Kidney (tissue), 14 donors: ENCODE data around the gene PLD4. TPM values are rescaled to one million over a fixed set of nuclear protein-coding genes. Genes with fewer than 3 reads are reported as not detected.
A peak's percentile ranks its signal among the peaks of the same experiment; 100 is the strongest.
"Not testable (repeated sequence)": the region's sequence is repeated elsewhere in the genome, so short reads cannot be mapped to it uniquely, and the experiment has no call there.

ENCODE experiments used
- DNase-seq, 5 donors: peaks; one replicate each; pipeline ENCODE4 v3.0.0-alpha.2; 2013 to 2020
- FAIRE-seq: peaks from 2 replicates; lab custom pipeline; 2012; peaks lifted over from hg19 to GRCh38; lab: Jason Lieb, UNC
- H3K27ac ChIP-seq, 2 donors: one replicate each; pipeline ENCODE4 v1.7.0; 2013; ENCODE audit warnings: low read depth in 2 of 2, low read length in 2 of 2, inconsistent platforms in 1 of 2
- H3K27me3 ChIP-seq: one replicate; pipeline ENCODE4 v1.7.1; 2013; ENCODE audit warnings: low read length, inconsistent platforms; ENCODE audit not compliant: control insufficient read depth, insufficient read depth
- H3K36me3 ChIP-seq, 3 donors: one replicate each; pipeline versions ENCODE4 v1.7.0 to v1.7.1; 2013; ENCODE audit warnings: low read length in 3 of 3, control low read depth in 1 of 3, inconsistent platforms in 1 of 3; ENCODE audit not compliant: insufficient read depth in 3 of 3, control insufficient read depth in 2 of 3
- H3K4me1 ChIP-seq, 3 donors: one replicate each; pipeline versions ENCODE4 v1.7.0 to v1.7.1; 2013; ENCODE audit warnings: low read length in 3 of 3, inconsistent platforms in 1 of 3, low read depth in 1 of 3; ENCODE audit not compliant: control insufficient read depth in 2 of 3, insufficient read depth in 2 of 3
- H3K4me3 ChIP-seq, 3 donors: one replicate each; pipeline versions ENCODE4 v1.7.0 to v1.8.1; 2013; ENCODE audit warnings: low read length in 3 of 3, control low read depth in 1 of 3, inconsistent platforms in 1 of 3
- H3K9ac ChIP-seq, 3 donors: one replicate each; pipeline versions ENCODE4 v1.7.0 to v1.7.1; 2013; ENCODE audit warnings: low read length in 3 of 3, control low read depth in 1 of 3, inconsistent platforms in 1 of 3
- H3K9me3 ChIP-seq, 3 donors: one replicate each; pipeline versions ENCODE4 v1.7.0 to v1.7.1; 2013; ENCODE audit warnings: low read length in 3 of 3, control low read depth in 1 of 3, inconsistent platforms in 1 of 3; ENCODE audit not compliant: control insufficient read depth in 2 of 3, insufficient read depth in 1 of 3
- intact Hi-C: fragments of 100-400 bp; cut with DNase I; formaldehyde crosslinking; loops from one replicate; pipeline ENCODE4 v1.11.1; 2022
- polyA plus RNA-seq: library from polyadenylated mRNA; stranded (reverse); fragments of 350-450 nt; fragmentation: Illumina TruSeq; extraction: RNeasy Lipid Tissue Mini Kit (QIAGEN cat#74804); gene quantifications from one replicate; pipeline ENCODE4 v1.2.3, GENCODE V29; 2014; ENCODE audit warnings: low read depth, low replicate concordance; ENCODE audit not compliant: insufficient read depth
- total RNA-seq: library from RNA; stranded (reverse); fragmentation: NEBNext Ultra II Directional; extraction: Animal tissue kit (Norgen Biotek cat#: 25700); gene quantifications from one replicate; pipeline ENCODE4 v1.2.1, GENCODE V29; 2021
- TF ChIP-seq, protein P1 (sequence below): IDR thresholded peaks from 3 replicates; pipeline ENCODE4 v1.5.1; 2012; ENCODE audit warnings: mild to moderate bottlenecking, moderate library complexity, borderline replicate concordance; ENCODE audit not compliant: insufficient read depth; ENCODE audit errors: extremely low read depth
- donor health status: control.
- donor health status: control.
- donor health status: control.
- donor health status: control.
- donor health status: control.
- donor health status: DM: yes; HTN: yes; CAD: no.
- donor health status: Normal renal cell carcinoma (clear cell type).

Gene PLD4
- total and polyA plus RNA-seq, 2 donors from 2014 or later = 3.2 TPM; not detected in 1

DNA sequence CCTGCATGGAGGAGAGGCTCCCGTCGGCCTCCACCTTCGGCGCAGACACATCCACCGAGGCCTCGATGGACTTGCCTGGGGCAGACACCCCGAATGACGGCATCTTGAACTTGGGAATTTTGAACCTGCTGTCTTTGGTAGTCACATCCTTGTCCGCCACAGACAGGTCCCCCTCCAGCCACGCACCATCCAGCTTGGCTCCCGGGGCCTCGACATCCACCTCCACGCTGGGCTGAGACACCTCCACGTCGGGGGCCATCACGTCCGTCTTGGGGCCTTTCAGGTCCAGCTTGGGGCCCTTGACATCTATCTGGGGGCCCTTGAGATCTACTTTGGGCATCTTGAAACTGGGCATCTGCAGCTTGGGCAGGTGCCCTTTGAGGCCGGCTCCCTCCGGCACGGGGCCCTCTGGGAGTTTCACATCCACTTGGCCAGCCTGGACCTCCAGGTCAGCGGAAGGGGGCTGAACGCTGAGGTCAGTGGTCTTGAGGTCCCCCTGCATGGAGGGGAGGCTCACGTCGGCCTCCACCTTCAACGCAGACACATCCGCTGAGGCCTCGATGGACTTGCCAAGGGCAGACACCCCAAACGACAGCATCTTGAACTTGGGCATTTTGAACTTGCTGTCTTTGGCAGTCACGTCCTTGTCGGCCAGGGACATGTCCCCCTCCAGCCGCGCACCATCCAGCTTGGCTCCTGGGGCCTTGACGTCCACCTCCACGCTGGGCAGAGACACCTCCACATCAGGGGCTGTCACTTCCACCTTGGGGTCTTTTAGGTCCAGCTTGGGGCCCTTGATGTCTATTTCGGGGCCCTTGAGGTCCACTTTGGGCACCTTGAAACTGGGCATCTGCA lies 23.4 kb downstream of the PLD4 start:
- H3K9ac ChIP-seq, H3K27me3 ChIP-seq, FAIRE-seq, H3K27ac ChIP-seq, H3K4me1 ChIP-seq, H3K9me3 ChIP-seq, H3K36me3 ChIP-seq, H3K4me3 ChIP-seq, intact Hi-C loops: not testable (repeated sequence)
- DNase-seq = peak in 1 of 5 donors; percentile 53

GRCh38 chr14:104948736-104949031 lies 24.0 kb downstream of the PLD4 start:
- no peak for DNase-seq
- H3K9ac ChIP-seq = no peak overlapping the region
- no peak overlapping the region for H3K4me3 ChIP-seq
- H3K36me3 ChIP-seq = no peaks in the 10 kb centered on the region
- no peaks in the 10 kb centered on the region for H3K4me1 ChIP-seq
- TF ChIP-seq, protein P1, sequence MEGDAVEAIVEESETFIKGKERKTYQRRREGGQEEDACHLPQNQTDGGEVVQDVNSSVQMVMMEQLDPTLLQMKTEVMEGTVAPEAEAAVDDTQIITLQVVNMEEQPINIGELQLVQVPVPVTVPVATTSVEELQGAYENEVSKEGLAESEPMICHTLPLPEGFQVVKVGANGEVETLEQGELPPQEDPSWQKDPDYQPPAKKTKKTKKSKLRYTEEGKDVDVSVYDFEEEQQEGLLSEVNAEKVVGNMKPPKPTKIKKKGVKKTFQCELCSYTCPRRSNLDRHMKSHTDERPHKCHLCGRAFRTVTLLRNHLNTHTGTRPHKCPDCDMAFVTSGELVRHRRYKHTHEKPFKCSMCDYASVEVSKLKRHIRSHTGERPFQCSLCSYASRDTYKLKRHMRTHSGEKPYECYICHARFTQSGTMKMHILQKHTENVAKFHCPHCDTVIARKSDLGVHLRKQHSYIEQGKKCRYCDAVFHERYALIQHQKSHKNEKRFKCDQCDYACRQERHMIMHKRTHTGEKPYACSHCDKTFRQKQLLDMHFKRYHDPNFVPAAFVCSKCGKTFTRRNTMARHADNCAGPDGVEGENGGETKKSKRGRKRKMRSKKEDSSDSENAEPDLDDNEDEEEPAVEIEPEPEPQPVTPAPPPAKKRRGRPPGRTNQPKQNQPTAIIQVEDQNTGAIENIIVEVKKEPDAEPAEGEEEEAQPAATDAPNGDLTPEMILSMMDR = no peak
- H3K9me3 ChIP-seq = no peaks in the 10 kb centered on the region
- FAIRE-seq = no peak
- no peaks in the 10 kb centered on the region for H3K27me3 ChIP-seq
- intact Hi-C loops = no loop called here
- H3K27ac ChIP-seq = no peak overlapping the region

DNA sequence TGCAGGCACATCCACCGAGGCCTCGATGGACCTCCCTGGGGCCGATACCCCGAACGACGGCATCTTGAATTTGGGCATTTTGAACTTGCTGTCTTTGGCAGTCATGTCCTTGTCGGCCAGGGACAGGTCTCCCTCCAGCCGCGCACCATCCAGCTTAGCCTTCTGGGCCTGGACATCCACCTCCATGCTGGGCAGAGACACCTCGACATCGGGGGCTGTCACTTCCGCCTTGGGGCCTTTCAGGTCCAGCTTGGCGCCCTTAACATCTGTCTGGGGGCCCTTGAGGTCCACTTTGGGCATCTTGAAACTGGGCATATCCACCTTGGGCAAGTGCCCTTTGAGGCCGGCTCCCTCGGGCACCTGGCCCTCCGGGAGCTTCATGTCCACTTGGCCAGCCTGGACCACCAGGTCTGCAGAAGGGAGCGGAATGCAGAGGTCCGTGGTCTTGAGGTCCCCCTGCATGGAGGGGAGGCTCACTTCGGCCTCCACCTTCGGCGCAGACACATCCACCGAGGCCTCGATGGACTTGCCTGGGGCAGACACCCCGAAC lies 24.8 kb downstream of the PLD4 start:
- FAIRE-seq, intact Hi-C loops, H3K9ac ChIP-seq, H3K4me3 ChIP-seq, H3K4me1 ChIP-seq, H3K27ac ChIP-seq, H3K27me3 ChIP-seq, H3K36me3 ChIP-seq, H3K9me3 ChIP-seq: not testable (repeated sequence)
- peak in 1 of 5 donors; percentile 67 for DNase-seq

DNA sequence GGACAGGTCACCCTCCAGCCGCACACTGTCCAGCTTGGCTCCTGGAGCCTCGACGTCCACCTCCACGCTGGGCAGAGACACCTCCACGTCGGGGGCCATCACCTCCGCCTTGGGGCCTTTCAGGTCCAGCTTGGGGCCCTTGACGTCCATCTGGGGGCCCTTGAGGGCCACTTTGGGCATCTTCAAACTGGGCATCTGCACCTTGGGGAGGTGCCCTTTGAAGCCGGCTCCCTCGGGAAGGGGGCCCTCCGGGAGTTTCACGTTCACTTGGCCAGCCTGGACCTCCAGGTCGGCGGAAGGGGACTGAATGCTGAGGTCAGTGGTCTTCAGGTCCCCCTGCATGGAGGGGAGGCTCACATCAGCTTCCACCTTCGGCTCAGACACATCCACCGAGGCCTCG lies 25.3 kb downstream of the PLD4 start:
- no peaks in the 10 kb centered on the region for H3K36me3 ChIP-seq
- TF ChIP-seq, protein P1 = no peak
- H3K27ac ChIP-seq = no peak overlapping the region
- H3K4me3 ChIP-seq = no peak overlapping the region
- FAIRE-seq = no peak
- H3K27me3 ChIP-seq = no peaks in the 10 kb centered on the region
- no peaks in the 10 kb centered on the region for H3K9me3 ChIP-seq
- intact Hi-C loops = no loop called here
- no peaks in the 10 kb centered on the region for H3K4me1 ChIP-seq
- no peak overlapping the region for H3K9ac ChIP-seq
- DNase-seq = peak in 1 of 5 donors; percentile 61

DNA sequence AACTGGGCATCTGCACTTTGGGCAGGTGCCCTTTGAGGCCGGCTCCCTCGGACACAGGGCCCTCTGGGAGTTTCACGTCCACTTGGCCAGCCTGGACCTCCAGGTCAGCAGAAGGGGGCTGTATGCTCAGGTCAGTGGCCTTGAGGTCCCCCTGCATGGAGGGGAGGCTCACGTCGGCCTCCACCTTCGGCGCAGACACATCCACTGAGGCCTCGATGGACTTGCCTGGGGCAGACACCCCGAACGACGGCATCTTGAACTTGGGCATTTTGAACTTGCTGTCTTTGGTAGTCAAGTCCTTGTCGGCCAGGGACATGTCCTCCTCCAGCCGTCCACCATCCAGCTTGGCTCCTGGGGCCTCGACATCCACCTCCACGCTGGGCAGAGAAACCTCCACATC lies 26.0 kb downstream of the PLD4 start:
- intact Hi-C loops, H3K9me3 ChIP-seq, H3K4me3 ChIP-seq, H3K36me3 ChIP-seq, FAIRE-seq, H3K27ac ChIP-seq, H3K9ac ChIP-seq, H3K4me1 ChIP-seq, H3K27me3 ChIP-seq: not testable (repeated sequence)
- peak in 1 of 5 donors; percentile 22 for DNase-seq

DNA sequence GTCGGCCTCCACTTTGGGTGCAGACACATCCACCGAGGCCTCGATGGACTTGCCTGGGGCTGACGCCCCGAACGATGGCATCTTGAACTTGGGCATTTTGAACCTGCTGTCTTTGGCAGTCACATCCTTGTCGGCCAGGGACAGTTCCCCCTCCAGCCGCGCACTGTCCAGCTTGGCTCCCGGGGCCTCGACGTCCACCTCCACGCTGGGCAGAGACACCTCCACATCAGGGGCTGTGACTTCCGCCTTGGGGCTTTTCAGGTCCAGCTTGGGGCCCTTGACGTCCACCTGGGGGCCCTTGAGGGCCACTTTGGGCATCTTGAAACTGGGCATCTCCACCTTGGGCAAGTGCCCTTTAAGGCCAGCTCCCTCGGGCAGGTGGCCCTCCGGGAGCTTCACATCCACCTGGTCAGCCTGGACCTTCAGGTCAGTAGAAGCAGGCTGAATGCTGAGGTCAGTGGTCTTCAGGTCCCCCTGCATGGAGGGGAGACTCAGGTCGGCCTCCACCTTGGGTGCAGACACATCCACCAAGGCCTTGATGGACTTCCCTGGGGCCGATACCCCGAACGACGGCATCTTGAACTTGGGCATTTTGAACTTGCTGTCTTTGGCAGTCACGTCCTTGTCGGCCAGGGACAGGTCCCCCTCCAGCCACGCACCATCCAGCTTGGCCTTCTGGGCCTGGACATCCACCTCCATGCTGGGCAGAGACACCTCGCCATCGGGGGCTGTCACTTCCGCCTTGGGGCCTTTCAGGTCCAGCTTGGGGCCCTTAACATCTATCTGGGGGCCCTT lies 27.4 kb downstream of the PLD4 start:
- peak in 1 of 5 donors; percentile 64 for DNase-seq
- H3K4me1 ChIP-seq, H3K9ac ChIP-seq, FAIRE-seq, H3K27ac ChIP-seq, H3K9me3 ChIP-seq, H3K36me3 ChIP-seq, intact Hi-C loops, H3K4me3 ChIP-seq, H3K27me3 ChIP-seq: not testable (repeated sequence)
